ENCODE results near the gene HIGD2A.

DNA sequence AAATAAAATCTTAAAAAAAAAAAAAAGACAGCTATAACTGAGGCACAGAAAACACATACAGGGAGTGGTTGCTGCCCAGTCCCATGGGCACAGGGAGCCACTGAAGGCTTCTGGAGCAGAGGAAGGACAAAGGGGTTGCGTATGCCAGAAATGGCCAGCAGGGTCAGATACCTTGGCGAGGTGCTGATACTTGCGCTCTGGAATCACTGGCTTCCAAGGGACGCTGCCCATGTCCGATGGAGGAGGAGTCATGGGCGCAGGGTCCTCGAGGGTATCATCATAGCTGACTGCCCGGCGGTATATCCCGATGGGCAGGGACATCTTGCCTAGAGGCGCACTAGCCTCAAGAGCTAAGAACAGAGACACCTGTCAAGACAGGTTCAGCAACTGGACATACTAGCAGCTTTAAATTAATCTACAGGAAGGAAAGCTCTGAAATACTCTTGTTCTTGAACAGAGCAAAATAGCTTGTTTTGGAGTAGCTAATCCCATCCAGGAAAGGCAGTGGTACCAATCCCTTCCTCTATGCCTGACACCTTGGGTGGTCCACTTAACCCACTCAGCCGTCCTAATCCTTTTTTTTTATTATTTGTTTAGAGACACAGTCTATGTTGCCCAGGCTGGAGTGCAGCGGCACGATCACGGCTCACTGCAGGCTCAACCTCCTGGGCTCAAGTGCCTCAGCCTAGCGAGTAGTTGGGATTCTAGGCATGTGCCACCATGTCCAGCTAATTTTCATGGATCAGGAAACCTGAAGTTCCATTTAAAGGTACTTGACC lies 33.0 kb upstream of the HIGD2A start:
- TF ChIP-seq EZH2 (IDR thresholded peaks at IDR 0.05; ENCODE audit: borderline replicate concordance, insufficient read depth, low read length, poor library complexity, severe bottlenecking) (no peak), TAF1 (IDR thresholded peaks at IDR 0.05; ENCODE audit: low read depth) (no peak), EP300 (conservative IDR thresholded peaks at IDR 0.05; ENCODE audit: poor library complexity, severe bottlenecking) (no peak)
- TF ChIP-seq, protein P1, sequence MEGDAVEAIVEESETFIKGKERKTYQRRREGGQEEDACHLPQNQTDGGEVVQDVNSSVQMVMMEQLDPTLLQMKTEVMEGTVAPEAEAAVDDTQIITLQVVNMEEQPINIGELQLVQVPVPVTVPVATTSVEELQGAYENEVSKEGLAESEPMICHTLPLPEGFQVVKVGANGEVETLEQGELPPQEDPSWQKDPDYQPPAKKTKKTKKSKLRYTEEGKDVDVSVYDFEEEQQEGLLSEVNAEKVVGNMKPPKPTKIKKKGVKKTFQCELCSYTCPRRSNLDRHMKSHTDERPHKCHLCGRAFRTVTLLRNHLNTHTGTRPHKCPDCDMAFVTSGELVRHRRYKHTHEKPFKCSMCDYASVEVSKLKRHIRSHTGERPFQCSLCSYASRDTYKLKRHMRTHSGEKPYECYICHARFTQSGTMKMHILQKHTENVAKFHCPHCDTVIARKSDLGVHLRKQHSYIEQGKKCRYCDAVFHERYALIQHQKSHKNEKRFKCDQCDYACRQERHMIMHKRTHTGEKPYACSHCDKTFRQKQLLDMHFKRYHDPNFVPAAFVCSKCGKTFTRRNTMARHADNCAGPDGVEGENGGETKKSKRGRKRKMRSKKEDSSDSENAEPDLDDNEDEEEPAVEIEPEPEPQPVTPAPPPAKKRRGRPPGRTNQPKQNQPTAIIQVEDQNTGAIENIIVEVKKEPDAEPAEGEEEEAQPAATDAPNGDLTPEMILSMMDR (IDR thresholded peaks at IDR 0.05; ENCODE audit: poor library complexity, severe bottlenecking), result no peak

Data from neural cell (in vitro differentiated cells).